Activated CD8-positive, alpha-beta T cell treated with anti-CD3 and anti-CD28 coated beads for 36 hours (primary cell): ENCODE measurements around the gene ABHD8. TPM values are rescaled to one million over a fixed set of nuclear protein-coding genes. Genes with fewer than 3 reads are reported as not detected.

Experiments
- total RNA-seq, 2 experiments: library from RNA; stranded (reverse); gene quantifications; one replicate each; pipeline ENCODE4 v1.2.3, GENCODE V29; 2021

ABHD8 gene
- total RNA-seq, 2 experiments from 2014 or later: 5.0 to 6.0 TPM

Other genes with a start within 250 kb of the ABHD8 start
- gene HAUS8, start 228.0 kb downstream of the ABHD8 start, total RNA-seq: 10 to 100 TPM; 40.7 to 41.9 TPM
- 100 to 1,000 TPM; 111 to 112 TPM for gene MYO9B, start 227.6 kb downstream of the ABHD8 start, total RNA-seq
- 10 to 100 TPM; 26.5 to 27.1 TPM for gene USE1, start 88.1 kb downstream of the ABHD8 start, total RNA-seq
- gene OCEL1, start 77.2 kb downstream of the ABHD8 start, total RNA-seq: 10 to 100 TPM; 20.1 TPM
- gene NR2F6, start 57.5 kb downstream of the ABHD8 start, total RNA-seq: 1 to 10 TPM; 7.0 TPM
- under 1 TPM in 1 of 2 experiments, not detected in 1; 0.29 TPM for gene USHBP1, start 38.7 kb downstream of the ABHD8 start, total RNA-seq
- 100 to 1,000 TPM; 105 to 106 TPM for gene BABAM1, start 36.0 kb downstream of the ABHD8 start, total RNA-seq
- 10 to 100 TPM; 15.9 to 18.4 TPM for gene ANKLE1, start 21.5 kb downstream of the ABHD8 start, total RNA-seq
- gene MRPL34, start 2.4 kb upstream of the ABHD8 start, total RNA-seq: 100 to 1,000 TPM; 101 to 107 TPM
- 10 to 100 TPM; 25.4 to 33.2 TPM for gene DDA1, start 6.1 kb upstream of the ABHD8 start, total RNA-seq
- gene ANO8, start 31.4 kb upstream of the ABHD8 start, total RNA-seq: 1 to 10 TPM; 5.4 TPM
- gene GTPBP3, start 34.1 kb upstream of the ABHD8 start, total RNA-seq: 10 to 100 TPM; 43.8 to 45.4 TPM
- not detected for gene PLVAP, start 73.9 kb upstream of the ABHD8 start, total RNA-seq
- 1 to 10 TPM in 1 of 2 experiments, under 1 TPM in 1; 0.78 to 1.3 TPM for gene CCDC194, start 90.8 kb upstream of the ABHD8 start, total RNA-seq
- 10 to 100 TPM; 89.7 to 98.4 TPM for gene BST2, start 102.2 kb upstream of the ABHD8 start, total RNA-seq
- 10 to 100 TPM; 28.1 to 31.8 TPM for gene MVB12A, start 116.6 kb upstream of the ABHD8 start, total RNA-seq
- gene TMEM221, start 145.2 kb upstream of the ABHD8 start, total RNA-seq: not detected
- gene NXNL1, start 157.5 kb upstream of the ABHD8 start, total RNA-seq: not detected
- 1 to 10 TPM; 3.5 to 3.6 TPM for gene SLC27A1, start 167.1 kb upstream of the ABHD8 start, total RNA-seq
- gene PGLS, start 208.2 kb upstream of the ABHD8 start, total RNA-seq: 10 to 100 TPM; 58.0 to 58.9 TPM